ENCODE data around the gene SHROOM1. TPM values are rescaled to one million over a fixed set of nuclear protein-coding genes. Genes with fewer than 3 reads are reported as not detected.

SHROOM1 gene
- total RNA-seq, 1 donor from 2014 or later, result 5.1 TPM

- H3K27ac Mint-ChIP-seq (ENCODE audit: unreplicated experiment), result no peak overlapping the region
- no peak for TF ChIP-seq CTCF (IDR thresholded peaks at IDR 0.05; ENCODE audit: partially characterized antibody, unreplicated experiment)
- H3K4me1 Mint-ChIP-seq (ENCODE audit: low read depth, unreplicated experiment), result peaks cover 10% of the 10 kb centered on the region
- H3K27me3 Mint-ChIP-seq (ENCODE audit: unreplicated experiment), result peaks cover 3% of the 10 kb centered on the region
- H3K9me3 Mint-ChIP-seq (ENCODE audit: unreplicated experiment), result peaks cover 2% of the 10 kb centered on the region
- H3K36me3 Mint-ChIP-seq (ENCODE audit: unreplicated experiment), result peaks cover 5% of the 10 kb centered on the region
- H3K4me3 Mint-ChIP-seq (ENCODE audit: unreplicated experiment), result no peak overlapping the region
- no peak for DNase-seq
Observed at GRCh38 chr5:132785864-132786263, 44.6 kb downstream of the SHROOM1 start.

GRCh38 chr5:132785365-132785764, 45.1 kb downstream of the SHROOM1 start:
- H3K4me3 Mint-ChIP-seq (ENCODE audit: unreplicated experiment), result no peak overlapping the region
- H3K36me3 Mint-ChIP-seq (ENCODE audit: unreplicated experiment), result peaks cover 5% of the 10 kb centered on the region
- H3K27me3 Mint-ChIP-seq (ENCODE audit: unreplicated experiment), result peaks cover 3% of the 10 kb centered on the region
- no peak overlapping the region for H3K27ac Mint-ChIP-seq (ENCODE audit: unreplicated experiment)
- H3K9me3 Mint-ChIP-seq (ENCODE audit: unreplicated experiment), result peaks cover under 1% of the 10 kb centered on the region
- H3K4me1 Mint-ChIP-seq (ENCODE audit: low read depth, unreplicated experiment), result peaks cover 8% of the 10 kb centered on the region
- no peak for DNase-seq
- no peak for TF ChIP-seq CTCF (IDR thresholded peaks at IDR 0.05; ENCODE audit: partially characterized antibody, unreplicated experiment)

DNA sequence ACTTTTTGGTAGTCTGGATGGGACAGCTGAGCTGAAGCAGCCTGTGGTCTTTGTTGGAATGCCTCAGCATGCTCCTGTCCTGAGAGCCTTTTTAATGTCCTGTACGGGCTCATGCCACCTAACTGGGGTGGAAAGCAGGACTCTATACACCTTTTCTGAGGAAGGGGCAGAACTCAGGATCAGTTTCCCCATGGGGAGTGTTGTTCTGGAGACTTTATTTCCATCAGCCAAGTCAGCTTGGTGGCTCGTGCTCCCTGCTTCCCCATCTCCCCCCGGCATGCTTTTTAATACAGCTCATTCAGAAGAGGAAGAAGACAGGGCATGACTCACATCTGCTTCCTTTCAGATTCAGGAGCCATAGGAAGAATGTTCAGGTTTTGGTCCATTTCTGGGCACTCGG, 48.3 kb downstream of the SHROOM1 start:
- peaks cover 4% of the 10 kb centered on the region for H3K27me3 Mint-ChIP-seq (ENCODE audit: unreplicated experiment)
- peaks cover 5% of the 10 kb centered on the region for H3K36me3 Mint-ChIP-seq (ENCODE audit: unreplicated experiment)
- no peak for TF ChIP-seq CTCF (IDR thresholded peaks at IDR 0.05; ENCODE audit: partially characterized antibody, unreplicated experiment)
- H3K27ac Mint-ChIP-seq (ENCODE audit: unreplicated experiment), result no peak overlapping the region
- no peaks in the 10 kb centered on the region for H3K9me3 Mint-ChIP-seq (ENCODE audit: unreplicated experiment)
- H3K4me1 Mint-ChIP-seq (ENCODE audit: low read depth, unreplicated experiment), result peaks cover 7% of the 10 kb centered on the region
- no peak for DNase-seq
- H3K4me3 Mint-ChIP-seq (ENCODE audit: unreplicated experiment), result no peak overlapping the region

GRCh38 chr5:132781029-132781428, 49.4 kb downstream of the SHROOM1 start:
- no peak overlapping the region for H3K27ac Mint-ChIP-seq (ENCODE audit: unreplicated experiment)
- H3K4me1 Mint-ChIP-seq (ENCODE audit: low read depth, unreplicated experiment), result peaks cover 7% of the 10 kb centered on the region
- DNase-seq, result no peak
- TF ChIP-seq CTCF (IDR thresholded peaks at IDR 0.05; ENCODE audit: partially characterized antibody, unreplicated experiment), result no peak
- H3K36me3 Mint-ChIP-seq (ENCODE audit: unreplicated experiment), result peaks cover 2% of the 10 kb centered on the region
- peaks cover 3% of the 10 kb centered on the region for H3K27me3 Mint-ChIP-seq (ENCODE audit: unreplicated experiment)
- H3K9me3 Mint-ChIP-seq (ENCODE audit: unreplicated experiment), result no peaks in the 10 kb centered on the region
- H3K4me3 Mint-ChIP-seq (ENCODE audit: unreplicated experiment), result no peak overlapping the region

GRCh38 chr5:132780577-132780976, 49.9 kb downstream of the SHROOM1 start:
- no peaks in the 10 kb centered on the region for H3K9me3 Mint-ChIP-seq (ENCODE audit: unreplicated experiment)
- peaks cover 9% of the 10 kb centered on the region for H3K4me1 Mint-ChIP-seq (ENCODE audit: low read depth, unreplicated experiment)
- no peaks in the 10 kb centered on the region for H3K36me3 Mint-ChIP-seq (ENCODE audit: unreplicated experiment)
- DNase-seq, result no peak
- peaks cover 3% of the 10 kb centered on the region for H3K27me3 Mint-ChIP-seq (ENCODE audit: unreplicated experiment)
- H3K4me3 Mint-ChIP-seq (ENCODE audit: unreplicated experiment), result no peak overlapping the region
- no peak overlapping the region for H3K27ac Mint-ChIP-seq (ENCODE audit: unreplicated experiment)
- TF ChIP-seq CTCF (IDR thresholded peaks at IDR 0.05; ENCODE audit: partially characterized antibody, unreplicated experiment), result no peak
